Measurements from ENCODE around the gene EIF4E1B.
A peak's percentile ranks its signal among the peaks of the same experiment; 100 is the strongest.
"Not testable (repeated sequence)": the region's sequence is repeated elsewhere in the genome, so short reads cannot be mapped to it uniquely, and the experiment has no call there.

EIF4E1B gene

GRCh38 chr5:176596689-176597416 lies 33.6 kb upstream of the EIF4E1B start:
- peak overlapping the region in 1 of 2 donors; percentile 28 for H3K4me3 ChIP-seq (replicated peaks in 1 of 2; ENCODE audit: low read depth in 2 of 2, low read length in 2 of 2)
- TF ChIP-seq CTCF (IDR thresholded peaks at IDR 0.05; ENCODE audit: low read depth, low read length), result no peak
- DNase-seq (ENCODE audit: low read depth in 2 of 2), result peak; percentile 40 to 45

GRCh38 chr5:176597417-176598389 lies 32.8 kb upstream of the EIF4E1B start:
- H3K4me3 ChIP-seq (replicated peaks in 1 of 2; ENCODE audit: low read depth in 2 of 2, low read length in 2 of 2), result no peak overlapping the region
- TF ChIP-seq CTCF (IDR thresholded peaks at IDR 0.05; ENCODE audit: low read depth, low read length), result no peak
- no peak for DNase-seq (ENCODE audit: low read depth in 2 of 2)

DNA sequence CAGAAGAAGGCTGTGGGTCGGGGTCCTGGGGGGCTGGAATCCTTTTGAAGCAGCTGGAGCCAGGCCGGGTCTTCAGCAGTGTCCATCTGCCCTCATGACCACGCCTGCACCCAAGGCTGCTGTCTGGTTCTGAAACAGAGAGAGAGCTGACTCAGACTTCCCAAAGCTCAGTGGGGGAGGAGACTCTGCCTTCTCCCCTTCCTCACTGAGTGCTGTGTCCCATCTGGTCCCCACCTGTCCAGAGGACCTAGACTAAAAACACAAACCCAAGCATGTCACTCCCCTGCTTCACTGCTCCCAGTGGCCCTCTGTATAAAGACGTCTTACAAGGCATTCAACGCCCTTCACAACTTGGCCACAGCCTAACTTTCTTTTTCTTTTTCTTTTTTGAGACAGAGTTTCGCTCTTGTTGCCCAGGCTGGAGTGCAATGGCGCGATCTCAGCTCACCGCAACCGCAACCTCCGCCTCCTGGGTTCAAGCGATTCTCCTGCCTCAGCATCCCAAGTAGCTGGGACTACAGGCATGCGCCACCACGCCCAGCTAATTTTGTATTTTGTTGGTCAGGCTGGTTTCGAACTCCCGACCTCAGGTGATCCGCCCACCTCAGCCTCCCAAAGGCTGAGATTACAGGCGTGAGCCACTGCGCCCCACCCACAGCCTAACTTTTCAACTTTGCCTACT lies 30.6 kb upstream of the EIF4E1B start:
- DNase-seq (ENCODE audit: low read depth in 2 of 2); H3K4me3 ChIP-seq (replicated peaks in 1 of 2; ENCODE audit: low read depth in 2 of 2, low read length in 2 of 2): not testable (repeated sequence)

DNA sequence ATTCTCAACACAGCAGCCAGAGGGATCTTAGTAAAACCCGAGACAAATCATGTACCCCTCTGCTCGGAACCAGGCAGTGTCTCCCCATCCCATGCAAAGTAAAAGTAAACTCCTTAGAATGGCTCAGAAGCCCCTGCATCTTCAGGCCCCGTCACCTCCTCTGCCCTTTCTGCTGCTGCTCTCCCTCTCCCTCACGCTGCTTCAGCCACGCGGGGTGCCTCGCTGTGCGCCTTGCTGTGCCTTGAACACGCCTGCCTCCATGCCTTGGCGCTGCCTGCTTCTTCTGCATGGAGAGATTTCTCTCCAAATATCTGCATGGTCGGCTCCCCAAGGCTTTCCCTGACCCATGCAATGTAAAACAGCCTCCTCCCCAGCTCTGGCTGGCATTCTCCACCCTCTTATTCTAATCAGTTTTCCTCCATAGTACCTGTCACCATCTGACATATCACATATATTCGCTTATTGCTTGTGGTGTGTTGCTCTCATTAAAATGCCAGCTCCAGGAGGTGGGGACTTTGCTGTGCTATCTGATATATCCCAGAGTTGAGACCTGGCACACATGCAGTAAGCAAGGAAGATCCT lies 28.5 kb upstream of the EIF4E1B start:
- DNase-seq (ENCODE audit: low read depth in 2 of 2), result no peak
- TF ChIP-seq CTCF (IDR thresholded peaks at IDR 0.05; ENCODE audit: low read depth, low read length), result no peak
- H3K4me3 ChIP-seq (replicated peaks in 1 of 2; ENCODE audit: low read depth in 2 of 2, low read length in 2 of 2), result no peak overlapping the region

- no peak for TF ChIP-seq CTCF (IDR thresholded peaks at IDR 0.05; ENCODE audit: low read depth, low read length)
- no peak overlapping the region for H3K4me3 ChIP-seq (replicated peaks in 1 of 2; ENCODE audit: low read depth in 2 of 2, low read length in 2 of 2)
- no peak for DNase-seq (ENCODE audit: low read depth in 2 of 2)
Measured at GRCh38 chr5:176603091-176603490, 27.4 kb upstream of the EIF4E1B start.

DNA sequence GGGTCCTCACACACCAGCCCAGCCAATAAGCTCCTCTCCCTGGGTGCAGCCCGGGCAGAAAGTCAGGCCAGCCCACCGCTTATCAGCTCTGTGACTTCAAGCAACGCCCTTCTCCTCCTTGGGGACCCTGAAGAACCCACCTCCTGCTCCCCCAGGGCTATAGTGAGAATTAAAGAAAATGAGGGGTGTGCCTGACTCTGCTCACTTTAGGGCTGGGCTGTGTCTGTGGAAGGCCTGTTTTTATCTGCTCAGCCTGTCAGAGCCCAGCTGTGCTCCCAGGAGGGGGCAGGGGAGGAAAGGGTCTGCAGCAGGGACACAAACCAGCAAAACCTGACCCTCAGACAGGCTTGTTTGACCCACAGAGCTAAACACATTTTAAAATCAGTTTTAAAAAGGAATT lies 24.4 kb upstream of the EIF4E1B start:
- no peak for DNase-seq (ENCODE audit: low read depth in 2 of 2)
- no peak for TF ChIP-seq CTCF (IDR thresholded peaks at IDR 0.05; ENCODE audit: low read depth, low read length)
- no peak overlapping the region for H3K4me3 ChIP-seq (replicated peaks in 1 of 2; ENCODE audit: low read depth in 2 of 2, low read length in 2 of 2)
